Ecto neural progenitor cell (in vitro differentiated cells): ENCODE data around the gene GARIN5B.
"Not testable (repeated sequence)": the region's sequence is repeated elsewhere in the genome, so short reads cannot be mapped to it uniquely, and the experiment has no call there.

ENCODE experiments used
- DNase-seq: peaks from one replicate; pipeline ENCODE4 v3.0.0-alpha.2; 2018; ENCODE audit warnings: low spot score

The GARIN5B gene

DNA sequence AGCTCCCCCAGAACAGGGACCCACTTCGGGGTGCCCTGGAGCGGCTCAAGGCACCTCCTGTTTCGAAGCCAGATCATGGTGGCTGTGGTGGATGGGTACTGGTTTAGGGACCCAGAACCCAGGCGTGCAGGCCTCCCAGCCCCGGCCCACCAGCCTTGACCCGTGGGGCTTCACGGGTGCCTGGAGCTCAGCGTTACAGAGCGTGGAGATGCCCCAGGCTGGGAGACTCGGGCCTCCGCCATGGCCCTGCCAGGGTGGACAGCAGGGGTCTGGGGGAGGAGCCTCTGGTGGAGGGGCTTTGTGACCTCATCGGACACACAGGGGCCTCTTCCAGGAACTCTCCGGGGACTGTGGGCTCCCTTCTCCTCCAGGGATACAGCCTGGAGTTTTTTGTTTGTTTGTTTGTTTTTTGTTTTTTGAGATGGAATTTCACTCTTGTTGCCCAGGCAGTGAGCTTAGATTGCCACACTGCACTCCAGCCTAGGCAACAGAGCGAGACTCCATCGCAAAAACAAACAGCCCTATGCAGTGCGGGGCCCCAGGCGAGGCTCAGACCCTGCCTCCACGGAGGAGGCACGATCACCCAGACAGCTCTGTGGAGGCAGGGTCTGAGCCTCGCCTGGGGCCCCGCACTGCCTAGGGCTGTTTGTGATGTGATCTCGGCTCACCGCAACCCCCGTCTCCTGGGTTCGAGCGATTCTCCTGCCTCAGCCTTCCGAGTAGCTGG lies at the start of gene GARIN5B:
GARIN5B (minus strand) TSS at position 271 of the 727 bp plus-strand sequence; CDS start at position 77, 194 bp downstream.
- no peak for DNase-seq

DNA sequence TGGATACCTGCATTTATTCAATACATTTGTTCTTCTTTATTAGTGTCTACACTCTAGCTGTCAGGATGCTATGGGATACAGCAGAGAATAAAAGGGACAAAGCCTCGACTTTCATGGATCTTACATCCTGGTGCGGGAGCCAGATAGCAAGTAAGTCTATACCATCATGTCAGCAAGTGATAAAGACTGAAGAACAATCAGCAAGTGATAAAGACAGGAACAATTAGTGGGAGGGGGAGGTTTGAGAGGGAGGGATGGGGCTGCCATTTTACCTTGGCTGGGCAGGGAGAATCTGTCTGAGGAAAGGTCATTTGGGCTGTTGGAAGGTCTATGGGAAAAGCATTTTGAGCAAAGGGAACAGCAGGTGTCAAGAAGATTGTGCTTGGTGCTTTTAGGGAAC lies 47.1 kb upstream of the GARIN5B start:
- no peak for DNase-seq

DNA sequence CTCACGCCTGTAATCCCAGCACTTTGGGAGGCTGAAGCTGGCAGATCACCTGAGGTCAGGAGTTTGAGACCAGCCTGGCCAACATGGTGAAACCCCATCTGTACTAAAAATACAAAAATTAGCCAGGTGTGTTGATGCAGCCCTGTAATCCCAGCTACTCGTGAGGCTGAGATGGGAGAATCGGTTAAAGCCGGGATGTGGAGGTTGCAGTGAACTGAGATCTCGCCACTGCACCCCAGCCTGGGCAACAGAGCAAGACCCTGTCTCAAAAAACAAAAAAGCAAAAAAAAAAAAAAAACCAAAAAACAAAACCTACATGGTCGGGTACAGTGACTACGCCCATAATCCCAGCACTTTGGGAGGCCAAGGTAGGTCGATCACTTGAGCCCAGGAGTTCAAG lies 46.1 kb upstream of the GARIN5B start:
- not testable (repeated sequence) for DNase-seq

DNA sequence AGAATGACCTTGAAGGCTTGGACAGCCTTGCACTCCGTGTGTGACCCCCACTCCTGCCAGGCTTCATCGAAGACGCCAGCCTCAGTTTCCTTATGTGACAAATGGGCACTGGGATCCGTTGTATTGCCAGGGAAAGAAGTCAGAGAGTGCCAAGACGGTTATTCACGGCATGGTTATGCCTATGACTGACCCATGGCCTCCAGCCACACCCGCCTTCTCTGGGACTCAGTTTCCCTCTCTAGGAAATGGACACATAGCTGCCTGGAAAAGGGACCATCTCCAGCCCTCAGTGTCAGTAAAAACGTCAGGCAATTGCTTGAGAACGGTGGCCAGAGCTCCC lies 45.4 kb upstream of the GARIN5B start:
- no peak for DNase-seq

DNA sequence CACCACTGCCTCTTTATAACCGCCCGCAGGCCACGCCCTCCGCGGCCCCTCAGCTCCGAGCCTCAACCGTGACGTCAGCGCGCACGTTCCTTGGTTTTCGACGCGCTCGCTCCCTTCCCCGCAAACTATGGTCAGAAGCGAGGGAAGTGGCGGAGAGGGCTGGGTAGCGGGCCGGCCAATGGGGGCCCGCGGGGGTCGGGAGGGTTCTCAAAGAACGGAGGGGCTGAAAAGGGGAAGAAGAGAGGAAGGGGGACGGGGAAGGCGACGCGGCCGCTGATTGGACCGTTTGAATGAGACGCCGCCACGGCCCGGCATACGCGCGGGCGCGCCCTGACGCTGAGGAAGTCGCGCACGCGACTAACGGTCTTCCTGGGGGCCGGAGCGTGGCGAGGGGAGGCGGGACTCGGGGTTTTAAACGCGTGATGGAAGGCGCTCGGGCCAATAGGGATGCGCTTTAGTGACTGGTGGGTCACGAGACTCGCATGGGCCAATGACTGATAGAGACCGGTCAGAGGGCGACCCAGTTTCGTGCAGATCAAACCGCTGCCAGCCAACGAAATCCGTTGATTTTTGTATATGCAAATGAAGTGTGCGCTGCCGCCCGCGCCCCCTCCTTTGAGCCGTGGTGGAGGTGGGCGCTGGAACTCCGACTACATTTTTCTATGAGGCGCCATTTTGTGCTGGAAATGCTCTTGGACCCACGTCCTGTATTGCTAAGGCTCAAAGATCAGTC lies 44.9 kb upstream of the GARIN5B start:
- DNase-seq = peak; percentile 98

DNA sequence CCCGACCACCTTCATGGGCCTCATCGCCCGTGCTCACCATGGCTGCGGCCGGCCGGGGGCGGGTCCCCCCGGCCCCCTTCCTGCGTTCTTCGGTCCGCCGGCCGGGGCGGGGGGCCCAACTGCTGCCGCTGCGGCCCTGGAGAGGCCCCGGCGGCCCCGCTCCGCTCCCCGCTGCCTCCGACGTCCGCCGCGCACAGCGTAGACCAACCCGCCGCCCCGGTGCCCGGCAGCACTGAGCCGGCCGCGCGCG lies 44.4 kb upstream of the GARIN5B start, which contains the start of gene UBE2S:
UBE2S (minus strand) TSS at position 239 of the 250 bp plus-strand sequence; CDS start at position 40, 199 bp downstream.
- DNase-seq = not testable (repeated sequence)

DNA sequence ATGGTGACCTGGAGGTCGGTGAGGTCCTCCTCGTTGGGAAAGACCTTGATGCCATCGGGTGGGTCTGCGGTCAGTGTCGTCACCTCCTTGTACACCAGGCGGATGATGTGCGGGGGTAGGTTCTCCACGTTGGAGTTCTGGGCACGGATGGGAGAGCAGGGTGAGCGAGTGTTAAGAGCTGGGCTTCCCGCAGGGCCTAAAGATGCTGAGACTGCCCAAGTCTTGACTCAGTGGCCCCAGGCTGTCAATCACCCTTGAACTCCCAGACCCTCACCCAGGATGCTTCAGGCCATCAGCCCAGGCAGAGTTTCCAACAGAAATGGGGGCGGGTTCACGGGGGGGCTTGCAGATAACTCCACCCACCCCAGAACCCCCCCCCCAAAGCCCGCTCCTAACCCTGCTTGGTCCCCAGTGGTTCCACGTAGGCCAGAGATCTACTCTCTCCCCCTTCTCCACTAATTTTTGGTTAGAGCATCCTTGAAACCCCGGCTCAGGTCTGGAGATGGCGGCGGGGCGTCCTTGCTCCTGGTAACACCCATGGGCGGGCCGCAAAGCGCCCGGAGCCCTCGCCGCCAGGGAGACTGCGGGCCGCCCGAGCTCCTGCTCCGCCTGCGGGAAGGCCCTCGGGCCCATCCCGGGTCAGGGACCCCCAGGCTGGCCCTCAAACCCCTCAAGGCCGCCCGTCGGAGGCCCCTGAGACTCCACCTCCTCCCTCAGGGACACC lies 43.9 kb upstream of the GARIN5B start:
- peak; percentile 61 for DNase-seq

DNA sequence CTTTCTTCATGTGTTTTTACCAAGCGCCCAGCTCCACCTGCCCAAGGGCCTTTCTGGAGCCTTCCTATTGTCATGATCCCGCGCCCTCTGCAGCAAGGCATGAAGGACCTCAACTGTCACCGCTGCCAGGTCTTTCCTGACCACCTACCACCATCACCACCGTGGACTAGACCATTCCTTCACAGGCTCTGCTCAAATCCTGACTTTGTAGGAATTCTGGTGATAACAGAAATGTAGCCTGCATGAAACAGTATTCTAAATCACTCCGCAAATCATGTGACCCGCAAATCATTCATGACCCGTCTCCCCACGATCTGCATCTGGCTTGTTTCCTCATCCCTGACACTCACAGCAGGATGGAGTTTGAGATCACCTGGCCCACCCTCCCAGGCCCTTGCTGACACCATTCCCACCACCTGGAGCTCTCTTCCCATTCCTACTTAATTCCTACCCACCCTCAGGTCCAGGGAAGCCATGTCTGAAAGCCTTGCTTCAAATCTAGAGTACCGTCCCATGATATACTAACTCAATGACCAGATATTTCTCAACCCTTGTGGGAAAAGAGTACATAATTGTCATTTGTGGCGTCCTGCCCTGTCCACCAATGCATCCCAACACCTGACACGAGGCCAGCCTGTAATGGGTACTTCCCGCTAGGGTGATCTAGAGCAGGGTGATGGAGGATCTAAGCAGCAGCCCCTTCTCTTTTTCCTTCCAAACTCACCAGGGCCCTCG lies 43.2 kb upstream of the GARIN5B start:
- DNase-seq = no peak

DNA sequence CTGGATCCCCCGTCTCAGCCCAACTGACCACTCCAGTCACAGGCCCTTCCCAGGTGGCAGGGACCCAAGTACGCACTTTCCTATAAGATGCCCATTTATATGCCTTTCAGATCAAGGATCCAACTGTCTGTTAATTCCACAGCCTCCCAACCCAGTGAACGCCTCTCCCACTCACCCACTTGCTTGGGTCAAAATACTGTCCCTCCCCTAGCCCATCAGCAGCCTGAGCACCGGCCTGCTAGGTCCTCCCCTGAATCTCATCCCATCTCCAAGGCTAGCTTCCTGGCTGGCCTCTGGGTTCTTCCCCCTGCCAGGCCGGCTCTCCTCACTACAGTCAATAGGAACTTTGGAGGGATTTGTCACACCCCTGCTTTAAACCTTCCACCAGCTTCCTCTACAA lies 42.6 kb upstream of the GARIN5B start:
- DNase-seq = no peak

DNA sequence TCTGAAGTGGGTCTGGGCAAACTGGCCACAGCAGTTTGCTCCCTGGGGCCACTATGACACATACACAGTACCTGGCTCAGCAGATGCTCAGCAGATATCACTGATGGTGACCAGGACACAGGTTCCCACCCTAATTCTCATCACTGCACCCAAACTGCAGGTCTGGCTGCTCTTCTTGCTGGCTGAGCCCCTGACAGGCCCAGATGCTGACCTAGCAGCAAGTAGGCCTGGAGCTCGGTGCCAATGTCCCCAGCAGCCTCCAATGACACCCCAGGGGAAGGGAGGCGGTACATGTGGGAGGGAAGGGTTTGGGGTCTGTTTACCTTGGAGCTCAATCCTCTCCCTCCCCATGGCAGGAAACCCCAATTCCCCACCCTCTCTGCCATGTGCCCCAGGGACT lies 39.4 kb upstream of the GARIN5B start:
- no peak for DNase-seq

DNA sequence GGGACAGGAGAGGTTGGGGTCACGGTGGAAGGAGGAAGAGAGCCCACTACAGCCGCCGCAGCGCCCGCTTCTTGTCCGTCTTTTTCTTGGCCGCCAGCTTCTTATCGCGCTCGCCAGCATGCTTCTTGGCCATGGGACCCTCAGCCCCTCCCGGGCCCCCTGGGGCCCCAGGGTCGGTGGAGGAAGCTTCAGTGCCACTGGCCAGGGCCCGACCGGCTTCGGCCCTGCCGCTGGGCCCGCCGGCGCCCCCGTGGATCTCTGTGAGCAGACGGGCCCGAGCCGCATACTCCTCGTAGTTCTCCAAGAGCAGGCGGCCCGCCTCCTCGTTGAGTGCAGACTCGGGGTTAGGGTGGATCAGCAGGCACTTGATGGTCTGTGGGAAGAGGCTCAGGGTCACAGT lies 38.3 kb upstream of the GARIN5B start:
- DNase-seq = not testable (repeated sequence)

DNA sequence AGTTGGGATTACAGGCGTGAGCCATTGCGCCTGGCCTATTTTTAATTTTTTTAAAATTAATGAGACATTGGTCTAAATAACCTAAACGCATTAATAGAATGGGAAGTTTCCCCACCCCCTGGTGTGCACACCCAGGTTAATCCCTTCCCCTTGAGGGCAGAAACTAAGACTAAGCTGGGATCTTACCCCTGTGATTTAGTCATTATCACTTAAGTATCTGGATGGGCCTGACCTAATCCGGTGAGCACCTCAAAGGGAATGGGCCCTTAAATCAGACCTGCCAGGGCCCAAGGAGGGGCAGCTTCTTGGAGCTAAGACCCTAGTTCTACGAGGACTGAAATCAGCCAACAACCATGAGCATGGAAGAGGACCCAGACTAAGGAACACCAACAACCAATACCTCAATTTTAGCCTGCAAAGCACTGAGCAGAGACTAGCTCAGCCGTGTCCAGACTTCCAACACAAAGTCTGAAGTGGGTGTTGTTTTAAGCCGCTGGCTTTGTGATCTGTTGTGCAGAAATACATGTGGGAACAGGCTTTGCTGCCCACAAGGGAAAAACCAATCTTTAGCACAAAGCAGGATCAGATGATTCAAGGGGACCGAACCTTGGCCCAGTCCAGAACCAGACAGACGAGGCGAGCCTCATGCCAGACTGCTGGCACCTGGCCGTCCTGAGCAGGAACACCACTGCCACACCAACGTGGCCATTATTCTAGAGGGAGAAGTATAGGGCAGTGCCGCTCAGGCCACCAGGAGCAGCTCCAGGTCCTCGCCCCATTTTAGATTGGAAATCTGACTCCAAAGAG lies 37.4 kb upstream of the GARIN5B start:
- DNase-seq = no peak

DNA sequence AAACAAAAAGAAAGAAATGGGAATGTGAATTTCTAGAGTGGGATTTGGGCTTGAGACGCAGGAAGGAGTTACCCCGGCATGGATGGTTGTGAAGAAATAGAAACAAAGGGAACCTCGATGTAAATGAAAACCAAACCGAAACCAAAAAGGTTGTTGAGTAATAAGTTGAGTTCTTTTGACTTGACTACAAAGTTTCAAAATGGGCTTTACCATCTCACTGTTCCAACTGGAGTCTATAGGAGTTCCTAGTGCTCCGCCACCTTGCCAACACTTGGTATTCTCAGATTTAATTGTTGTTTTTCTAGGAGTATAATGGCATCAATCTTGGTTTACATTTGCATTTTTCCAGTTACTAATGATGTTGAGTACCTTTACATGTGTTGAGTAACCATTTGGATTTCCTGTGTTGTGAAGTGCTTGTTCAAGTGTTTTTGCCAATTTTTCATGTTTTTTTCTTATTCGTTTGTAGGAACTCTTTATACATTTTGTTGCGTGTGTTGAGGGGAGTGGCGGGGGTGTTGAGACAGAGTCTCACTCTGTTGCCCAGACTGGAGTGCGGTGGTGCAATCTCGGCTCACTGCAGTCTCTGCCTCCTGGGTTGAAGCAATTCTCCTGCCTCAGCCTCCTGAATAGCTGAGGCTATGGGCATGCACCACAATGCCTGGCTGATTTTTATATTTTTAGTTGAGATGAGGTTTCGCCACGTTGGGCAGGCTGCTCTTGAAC lies 35.3 kb upstream of the GARIN5B start:
- no peak for DNase-seq

DNA sequence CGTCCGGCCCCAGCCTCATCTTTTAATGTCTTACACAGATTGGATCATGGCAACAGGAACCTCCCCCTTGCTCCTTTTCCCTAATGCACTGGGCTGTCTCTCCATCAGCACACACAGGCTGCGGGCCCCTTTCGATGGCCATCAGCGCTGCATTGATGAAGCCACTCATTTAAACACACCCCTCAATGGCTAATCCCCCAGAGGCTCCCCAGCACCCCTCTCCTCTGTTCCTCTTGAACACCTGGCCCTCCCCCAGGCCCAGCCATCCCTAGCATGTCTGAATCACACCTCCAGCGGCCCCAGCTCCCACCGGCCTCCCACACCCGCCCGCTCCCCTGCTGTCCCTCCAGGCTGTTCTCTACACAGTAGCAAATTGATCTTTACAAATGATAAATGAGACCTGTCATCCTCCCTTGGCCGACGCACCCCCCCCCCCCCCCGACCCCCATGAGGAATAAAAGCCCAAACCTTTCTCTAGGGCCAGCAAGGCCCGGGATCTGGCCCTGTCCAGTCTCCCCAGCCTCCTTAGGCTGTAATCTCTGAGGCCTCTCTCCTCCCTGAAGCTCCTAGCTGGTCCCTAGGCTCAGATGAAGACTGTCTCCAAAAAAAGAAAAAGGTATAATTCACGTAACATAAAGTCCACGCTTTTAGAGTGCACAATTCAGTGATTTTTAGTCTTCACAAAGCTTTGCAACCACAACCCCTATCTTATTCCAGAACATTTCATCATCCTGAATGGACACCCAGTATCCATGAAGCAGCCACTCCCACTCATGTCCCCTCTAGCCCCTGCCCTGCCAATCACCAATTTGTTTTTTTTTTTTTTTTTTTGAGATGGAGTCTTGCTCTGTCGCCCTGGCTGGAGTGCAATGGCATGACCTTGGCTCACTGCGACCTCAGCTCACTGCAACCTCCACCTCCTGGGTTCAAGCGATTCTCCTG lies 30.0 kb upstream of the GARIN5B start:
- no peak for DNase-seq

DNA sequence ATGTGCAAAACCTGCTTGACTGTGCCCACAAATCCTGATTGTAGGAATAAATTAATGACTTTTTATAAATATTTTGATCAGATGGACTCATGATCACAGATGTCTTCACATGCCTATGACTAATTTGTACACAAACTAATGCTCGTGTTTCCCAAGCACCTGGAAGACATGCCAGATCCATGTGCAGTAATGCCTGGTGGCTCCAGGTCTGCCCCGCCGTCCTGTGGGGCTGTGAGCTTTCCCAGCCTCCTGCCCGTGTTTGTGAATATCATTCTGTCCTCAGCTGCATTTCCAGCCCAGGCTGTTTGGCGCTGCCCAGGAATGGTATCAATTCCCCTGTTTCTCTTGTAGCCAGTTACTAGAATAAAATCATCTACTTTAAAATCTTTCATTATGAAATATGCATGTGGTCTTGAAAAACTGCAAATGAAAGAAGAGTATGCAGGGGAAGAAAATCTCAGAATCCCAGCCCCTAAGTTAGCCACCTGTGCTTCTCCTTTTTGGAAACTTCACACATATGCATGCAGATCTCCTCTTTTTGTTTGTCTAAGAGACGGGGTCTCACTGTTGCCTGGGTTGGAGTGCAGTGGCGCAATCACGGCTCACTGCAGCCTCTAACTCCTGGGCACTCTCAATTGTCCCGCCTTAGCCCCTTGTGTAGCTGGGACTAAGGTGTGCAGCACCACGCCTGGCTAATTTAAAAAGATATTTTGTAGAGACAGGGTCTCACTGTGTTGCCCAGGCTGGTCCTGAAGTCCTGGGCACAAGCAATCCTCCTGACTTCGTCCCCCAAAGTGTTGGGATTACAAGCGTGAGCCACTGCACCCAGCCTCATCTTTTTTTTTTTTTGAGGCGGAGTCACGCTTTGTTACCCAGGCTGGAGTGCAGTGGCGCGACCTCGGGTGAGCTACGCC lies 28.9 kb upstream of the GARIN5B start:
- DNase-seq = no peak

DNA sequence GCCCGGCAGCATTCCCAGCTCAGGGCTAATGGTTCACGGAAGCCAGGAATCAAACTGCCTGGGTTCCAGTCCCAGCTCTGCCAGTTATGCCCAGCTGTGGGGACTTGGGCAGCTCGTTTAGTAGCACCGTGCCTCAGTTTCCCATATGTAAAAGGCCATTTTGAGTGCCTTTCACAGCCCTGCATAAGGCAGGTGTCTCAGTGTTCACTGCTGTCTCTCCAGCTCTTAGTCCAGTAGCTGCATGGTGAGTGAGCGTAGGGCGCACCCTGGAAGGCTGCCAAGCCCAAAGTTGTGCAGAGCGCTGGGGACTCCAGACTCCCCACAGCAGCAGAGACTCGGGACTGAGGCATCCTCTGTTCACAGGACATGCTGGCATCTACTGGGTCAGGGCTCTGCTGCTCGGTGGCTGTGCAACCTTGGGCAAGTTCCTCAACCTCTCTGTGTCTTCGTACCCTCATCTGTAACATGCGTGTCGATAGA lies 28.2 kb upstream of the GARIN5B start:
- DNase-seq = no peak

DNA sequence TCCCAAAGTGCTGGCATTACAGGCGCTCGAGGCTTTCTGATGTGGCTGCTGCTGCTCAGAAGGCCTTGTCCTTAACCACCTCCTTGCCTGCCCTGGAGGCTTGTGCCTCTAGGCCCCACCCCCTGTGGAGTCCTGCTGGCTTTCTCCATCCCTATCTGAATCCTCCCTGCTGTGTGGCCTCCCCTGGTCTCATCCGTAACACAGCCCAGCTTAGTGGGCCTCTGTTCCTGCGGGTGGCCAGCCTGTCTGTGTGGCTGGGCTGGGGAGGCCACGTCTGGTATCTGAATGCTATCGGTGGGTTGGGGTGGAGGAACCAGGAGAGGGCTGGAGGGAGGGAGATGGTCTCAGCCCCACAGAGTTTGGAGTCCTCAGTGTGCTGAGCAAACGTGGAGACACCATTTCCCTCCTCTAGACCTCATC lies 27.4 kb upstream of the GARIN5B start:
- DNase-seq = no peak
